ENCODE measurements around the gene MAPKAPK2.

DNA sequence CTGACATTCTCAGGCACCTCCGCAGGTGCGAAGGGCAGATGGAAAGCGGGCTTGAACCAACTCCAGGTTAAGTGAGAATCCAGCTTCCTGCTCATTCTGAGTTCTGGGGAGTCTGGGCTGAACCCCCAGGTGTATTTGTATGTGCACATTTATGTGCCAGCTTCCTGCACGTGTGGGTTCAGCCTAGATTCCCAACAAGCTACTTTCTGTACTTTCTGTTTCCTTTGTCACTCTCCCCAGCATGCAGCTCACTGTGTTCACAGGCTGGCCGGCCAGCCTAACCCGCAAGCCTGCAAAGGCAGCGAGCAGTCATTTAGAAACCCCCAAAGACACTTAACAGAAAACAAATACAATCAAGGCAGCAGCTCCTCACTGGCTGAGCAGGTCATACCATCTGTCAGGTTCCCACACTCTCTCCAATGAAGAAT is 84.6 kb downstream of the MAPKAPK2 start:
- TF ChIP-seq POLR2A (IDR thresholded peaks at IDR 0.05; ENCODE audit: low read length): no peak
- no peak for TF ChIP-seq GATA1 (IDR thresholded peaks at IDR 0.05; ENCODE audit: low read depth, low read length)
